NB4 (cell line): Measurements from ENCODE around the gene NPHP4.

Experiments used
- MYC ChIP-seq: IDR thresholded peaks from 2 replicates; pipeline ENCODE4 v1.6.1; 2011; ENCODE audit warnings: low read depth, low read length
- POLR2A ChIP-seq: IDR thresholded peaks from 2 replicates; pipeline ENCODE4 v1.6.1; 2011; ENCODE audit warnings: mild to moderate bottlenecking; ENCODE audit not compliant: insufficient read length; ENCODE audit errors: extremely low read depth
- TF ChIP-seq, protein P1 (sequence below): IDR thresholded peaks from one replicate; pipeline ENCODE4 v1.5.1; 2012; ENCODE audit warnings: low read depth, low read length
- TF ChIP-seq, protein P2 (sequence below): IDR thresholded peaks from 2 replicates; pipeline ENCODE4 v1.6.1; 2011; ENCODE audit warnings: low read depth, low read length

DNA sequence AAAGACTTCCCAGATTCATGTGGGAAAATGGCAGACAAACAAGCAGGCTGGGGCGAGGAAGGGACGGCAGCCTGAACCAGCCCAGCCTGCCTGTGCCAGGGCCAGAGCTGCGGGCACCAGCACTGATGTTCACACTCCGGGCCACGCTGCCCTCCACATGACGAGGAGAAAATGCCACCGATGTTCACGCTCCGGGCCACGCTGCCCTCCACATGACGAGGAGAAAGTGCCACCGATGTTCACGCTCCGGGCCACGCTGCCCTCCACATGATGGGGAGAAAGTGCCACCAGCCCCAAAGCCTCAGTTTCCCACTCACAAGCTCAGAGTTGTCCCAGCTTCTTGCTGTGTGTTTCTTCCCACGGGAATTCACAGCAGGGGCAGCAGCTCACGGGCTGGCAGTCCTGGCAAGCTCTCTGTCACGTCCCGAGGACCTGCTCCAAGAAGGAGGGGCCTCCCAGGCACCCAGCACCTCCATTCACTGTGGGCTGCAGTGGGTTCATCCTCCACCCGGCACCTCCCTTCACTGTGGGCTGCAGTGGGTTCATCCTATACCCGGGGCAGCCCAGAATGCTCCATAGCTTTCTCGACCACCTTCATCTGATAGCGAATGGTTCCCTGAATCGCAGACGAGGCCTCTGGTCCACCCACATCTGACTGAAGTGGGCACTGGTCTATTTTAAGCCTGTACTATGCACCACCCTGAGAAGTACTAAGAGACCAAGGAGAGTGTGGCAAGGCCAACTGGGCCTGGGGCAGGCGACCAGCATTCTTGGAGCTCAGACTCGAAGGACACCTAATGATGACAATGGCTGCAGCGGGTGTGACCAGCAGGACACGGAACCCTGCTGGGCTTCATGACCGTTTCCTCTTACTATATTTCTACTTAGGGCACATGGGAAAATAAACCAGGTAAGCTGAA lies 108.8 kb downstream of the NPHP4 start:
- TF ChIP-seq, protein P1, sequence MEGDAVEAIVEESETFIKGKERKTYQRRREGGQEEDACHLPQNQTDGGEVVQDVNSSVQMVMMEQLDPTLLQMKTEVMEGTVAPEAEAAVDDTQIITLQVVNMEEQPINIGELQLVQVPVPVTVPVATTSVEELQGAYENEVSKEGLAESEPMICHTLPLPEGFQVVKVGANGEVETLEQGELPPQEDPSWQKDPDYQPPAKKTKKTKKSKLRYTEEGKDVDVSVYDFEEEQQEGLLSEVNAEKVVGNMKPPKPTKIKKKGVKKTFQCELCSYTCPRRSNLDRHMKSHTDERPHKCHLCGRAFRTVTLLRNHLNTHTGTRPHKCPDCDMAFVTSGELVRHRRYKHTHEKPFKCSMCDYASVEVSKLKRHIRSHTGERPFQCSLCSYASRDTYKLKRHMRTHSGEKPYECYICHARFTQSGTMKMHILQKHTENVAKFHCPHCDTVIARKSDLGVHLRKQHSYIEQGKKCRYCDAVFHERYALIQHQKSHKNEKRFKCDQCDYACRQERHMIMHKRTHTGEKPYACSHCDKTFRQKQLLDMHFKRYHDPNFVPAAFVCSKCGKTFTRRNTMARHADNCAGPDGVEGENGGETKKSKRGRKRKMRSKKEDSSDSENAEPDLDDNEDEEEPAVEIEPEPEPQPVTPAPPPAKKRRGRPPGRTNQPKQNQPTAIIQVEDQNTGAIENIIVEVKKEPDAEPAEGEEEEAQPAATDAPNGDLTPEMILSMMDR = no peak
- no peak for TF ChIP-seq POLR2A
- TF ChIP-seq MYC = no peak
- TF ChIP-seq, protein P2, sequence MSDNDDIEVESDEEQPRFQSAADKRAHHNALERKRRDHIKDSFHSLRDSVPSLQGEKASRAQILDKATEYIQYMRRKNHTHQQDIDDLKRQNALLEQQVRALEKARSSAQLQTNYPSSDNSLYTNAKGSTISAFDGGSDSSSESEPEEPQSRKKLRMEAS = no peak
